SK-N-SH (cell line): ENCODE results near the gene HIPK1. TPM values are rescaled to one million over a fixed set of nuclear protein-coding genes. Genes with fewer than 3 reads are reported as not detected.

Experiments
- CTCF ChIA-PET: fragments of 300-600, 350-600 bp; formaldehyde crosslinking; extraction: SDS; loops from one replicate; lab custom pipeline; 2021; lab: Yijun Ruan, JAX
- POLR2A ChIA-PET: fragments of 350-600 bp; sonication (Branson Sonifier 250); formaldehyde crosslinking; extraction: SDS; loops from one replicate; lab custom pipeline; 2020; ENCODE audit warnings: antibody characterized with exemption, inconsistent platforms; lab: Yijun Ruan, JAX
- DNase-seq: peaks from one replicate; pipeline ENCODE4 v3.0.0; 2012
- H2AFZ ChIP-seq: fragments of 200-600 bp; sonication (generic); 2 replicates; pipeline ENCODE4 v1.8.1; 2016; ENCODE audit warnings: antibody characterized with exemption, mild to moderate bottlenecking, low read depth
- H3F3A ChIP-seq: fragments of 200-600 bp; sonication (generic); replicated peaks from 2 replicates; pipeline ENCODE3; 2016; ENCODE audit warnings: antibody characterized with exemption, mild to moderate bottlenecking; ENCODE audit not compliant: insufficient read depth
- H3K27ac ChIP-seq, 2 experiments: fragments of 200-500 bp in 1 of 2; fragments of 200-600 bp in 1 of 2; sonication (Bioruptor generic) in 1 of 2; sonication (generic), shearing (Covaris generic) in 1 of 2; 2 replicates each; pipeline versions ENCODE4 v1.5.1 to v1.6.1; 2014 to 2016; ENCODE audit warnings: low read depth in 2 of 2, inconsistent platforms in 1 of 2, low read length in 1 of 2, mild to moderate bottlenecking in 1 of 2, mixed read lengths in 1 of 2
- H3K27me3 ChIP-seq: fragments of 200-600 bp; sonication (generic), shearing (Covaris generic); 2 replicates; pipeline ENCODE4 v1.6.1; 2016; ENCODE audit warnings: mixed run types; ENCODE audit not compliant: insufficient read depth
- H3K36me3 ChIP-seq, 2 experiments: fragments of 200-500 bp in 1 of 2; fragments of 200-600 bp in 1 of 2; sonication (Bioruptor generic) in 1 of 2; sonication (generic) in 1 of 2; replicated peaks in 1 of 2; 2 replicates each; pipeline versions ENCODE3 to v1.5.1; 2014 to 2016; ENCODE audit warnings: low read length in 1 of 2, mild to moderate bottlenecking in 1 of 2; ENCODE audit not compliant: insufficient read depth in 2 of 2, control insufficient read depth in 1 of 2
- H3K4me1 ChIP-seq, 2 experiments: fragments of 200-500 bp in 1 of 2; fragments of 200-600 bp in 1 of 2; sonication (Bioruptor generic) in 1 of 2; sonication (generic), shearing (Covaris generic) in 1 of 2; 2 replicates each; pipeline versions ENCODE4 v1.5.1 to v1.6.1; 2014 to 2016; ENCODE audit warnings: low read depth in 1 of 2, low read length in 1 of 2, mixed run types in 1 of 2; ENCODE audit not compliant: insufficient read depth in 2 of 2, control insufficient read depth in 1 of 2
- H3K4me2 ChIP-seq: fragments of 200-600 bp; sonication (generic), shearing (Covaris generic); 2 replicates; pipeline ENCODE4 v1.6.1; 2017; ENCODE audit warnings: mixed run types
- H3K4me3 ChIP-seq, 2 experiments: fragments of 200-500 bp in 1 of 2; fragments of 200-600 bp in 1 of 2; sonication (Bioruptor generic) in 1 of 2; sonication (generic), shearing (Covaris generic) in 1 of 2; 2 replicates each; pipeline versions ENCODE4 v1.5.1 to v1.8.1; 2014 to 2016; ENCODE audit warnings: low read depth in 2 of 2, inconsistent platforms in 1 of 2, low read length in 1 of 2, mild to moderate bottlenecking in 1 of 2, mixed read lengths in 1 of 2, moderate library complexity in 1 of 2
- H3K79me2 ChIP-seq: fragments of 200-600 bp; sonication (generic); 2 replicates; pipeline ENCODE4 v1.8.1; 2017; ENCODE audit warnings: mild to moderate bottlenecking; ENCODE audit not compliant: insufficient read depth
- H3K9ac ChIP-seq: fragments of 200-600 bp; sonication (generic); 2 replicates; pipeline ENCODE4 v1.6.1; 2017; ENCODE audit warnings: mixed run types
- H3K9me2 ChIP-seq: fragments of 200-600 bp; sonication (generic); 2 replicates; pipeline ENCODE4 v1.6.1; 2017; ENCODE audit warnings: mixed run types
- H3K9me3 ChIP-seq: fragments of 200-600 bp; sonication (generic); 2 replicates; pipeline ENCODE4 v1.6.1; 2017; ENCODE audit warnings: mixed run types, mild to moderate bottlenecking, moderate library complexity
- H4K20me1 ChIP-seq: fragments of 200-600 bp; sonication (generic); 2 replicates; pipeline ENCODE4 v1.6.1; 2017; ENCODE audit warnings: mild to moderate bottlenecking, mixed run types; ENCODE audit not compliant: insufficient read depth
- FOXM1 ChIP-seq: IDR thresholded peaks from 2 replicates; pipeline ENCODE4 v1.4.0; 2012; ENCODE audit warnings: low read depth, mild to moderate bottlenecking
- GATA2 ChIP-seq: sonication (generic); formaldehyde crosslinking; IDR thresholded peaks from 2 replicates; pipeline ENCODE4 v1.5.0; 2020; ENCODE audit warnings: mild to moderate bottlenecking, missing genetic modification reagents
- IRF3 ChIP-seq: fragments of 150-350 bp; IDR thresholded peaks from 2 replicates; pipeline ENCODE4 v1.6.1; 2016; ENCODE audit warnings: mild to moderate bottlenecking, low read depth, low read length
- MXI1 ChIP-seq: IDR thresholded peaks from 2 replicates; pipeline ENCODE4 v1.6.1; 2012; ENCODE audit warnings: mild to moderate bottlenecking, low read depth, low read length, improper control_type of control experiment
- NFIC ChIP-seq: IDR thresholded peaks from 2 replicates; pipeline ENCODE4 v1.4.0; 2012; ENCODE audit warnings: borderline replicate concordance
- RAD21 ChIP-seq: IDR thresholded peaks from 2 replicates; pipeline ENCODE4 v1.6.1; 2012; ENCODE audit warnings: mild to moderate bottlenecking, low read length
- REST ChIP-seq: IDR thresholded peaks from 2 replicates; pipeline ENCODE4 v1.6.1; 2012; ENCODE audit warnings: mild to moderate bottlenecking, low read depth, low read length, moderate library complexity
- RFX5 ChIP-seq: IDR thresholded peaks from 2 replicates; pipeline ENCODE4 v1.6.1; 2012; ENCODE audit warnings: mild to moderate bottlenecking, improper control_type of control experiment, low read length
- RXRA ChIP-seq: IDR thresholded peaks from 2 replicates; pipeline ENCODE4 v1.4.0; 2012; ENCODE audit warnings: low read depth, mild to moderate bottlenecking, borderline replicate concordance
- USF1 ChIP-seq: IDR thresholded peaks from 2 replicates; pipeline ENCODE4 v1.4.0; 2012; ENCODE audit warnings: low read depth, borderline replicate concordance
- ZBTB33 ChIP-seq: IDR thresholded peaks from 2 replicates; pipeline ENCODE4 v1.4.0; 2012; ENCODE audit warnings: low read depth, borderline replicate concordance
- WGBS: methylation state at CpG from one replicate; pipeline ENCODE4 v1.1.6; 2017; ENCODE audit warnings: low lambda C conversion rate; 5-methylcytosine and 5-hydroxymethylcytosine counted together
- polyA plus RNA-seq, 3 experiments: library from polyadenylated mRNA; depleted of rRNA; stranded (reverse); fragments of >200 nt; gene quantifications; 2 replicates each; pipeline ENCODE4 v1.2.3, GENCODE V29; 2012

HIPK1 gene
- polyA plus RNA-seq, 1 of the 3 experiments (the other 2 are of a cell fraction): 7.1 TPM

- Histone ChIP-seq H2AFZ (no peak overlapping the region), H3K9me2 (no peaks in the 10 kb centered on the region), H3K4me1 (no peaks in the 10 kb centered on the region), H3K9ac (no peak overlapping the region), H3K4me2 (no peak overlapping the region), H3F3A (no peaks in the 10 kb centered on the region), H3K27ac (no peak overlapping the region), H3K27me3 (no peaks in the 10 kb centered on the region), H3K79me2 (no peaks in the 10 kb centered on the region), H3K36me3 (no peaks in the 10 kb centered on the region), H4K20me1 (no peaks in the 10 kb centered on the region), H3K4me3 (no peak overlapping the region), H3K9me3 (0 out of 2 replicates have a peak, but pooled peaks cover 3% of the 10 kb centered on the region)
- 91% methylated on average over 5 of the region's 5 CpGs for WGBS
- no peak for DNase-seq
- ChIA-PET POLR2A (no interaction called here), CTCF (interaction anchor here (1.0 kb wide), 1 partner anchor 13 kb away, joined by 4 read pairs; the partner anchor contains the start of gene OLFML3)
- no peak for TF ChIP-seq NFIC
- no peak for TF ChIP-seq MXI1
- TF ChIP-seq GATA2 (CRISPR knock-in tag): no peak
- TF ChIP-seq USF1: no peak
- no peak for TF ChIP-seq IRF3
- no peak for TF ChIP-seq REST
Measured at GRCh38 chr1:113991467-113991997, 62.4 kb downstream of the HIPK1 start.

- CTCF ChIA-PET: interaction anchor here (0.9 to 1.3 kb wide), 3 partner anchors 14 to 291 kb away, joined by 3 to 9 read pairs (median 4); partner anchors contain the start of gene OLFML3
- H3K9ac ChIP-seq: no peak overlapping the region
- POLR2A ChIA-PET: no interaction called here
- TF ChIP-seq RAD21 (no peak), RXRA (no peak), FOXM1 (no peak), ZBTB33 (no peak), RFX5 (no peak), MXI1 (no peak), REST (no peak), IRF3 (no peak)
- H3K9me2 ChIP-seq: no peaks in the 10 kb centered on the region
- no peak for DNase-seq
- no peak overlapping the region for H3K4me2 ChIP-seq
- no peaks in the 10 kb centered on the region for H3K4me1 ChIP-seq
- no peak overlapping the region for H2AFZ ChIP-seq
- H3K79me2 ChIP-seq: no peaks in the 10 kb centered on the region
- no peaks in the 10 kb centered on the region for H3K36me3 ChIP-seq
- no peak overlapping the region for H3K4me3 ChIP-seq
- no peak overlapping the region for H3K27ac ChIP-seq
- H3K9me3 ChIP-seq: 0 out of 2 replicates have a peak, but pooled peaks cover 3% of the 10 kb centered on the region
- 60% methylated on average over 2 of the region's 5 CpGs for WGBS
- H4K20me1 ChIP-seq: no peaks in the 10 kb centered on the region
- H3F3A ChIP-seq: no peaks in the 10 kb centered on the region
- no peaks in the 10 kb centered on the region for H3K27me3 ChIP-seq
Measured at GRCh38 chr1:113993072-113993471, 63.9 kb downstream of the HIPK1 start.
